ENCODE measurements around the gene KIF23.

- no peak for TF ChIP-seq NANOG (IDR thresholded peaks at IDR 0.05; ENCODE audit: borderline replicate concordance)
- no peak for TF ChIP-seq CTCF (conservative IDR thresholded peaks at IDR 0.05; ENCODE audit: low read depth in 2 of 2)
Observed at GRCh38 chr15:69491038-69491505, 76.9 kb downstream of the KIF23 start.

Data from GM23338 (cell line).